Measurements from ENCODE around the gene DPH7. TPM values are rescaled to one million over a fixed set of nuclear protein-coding genes. Genes with fewer than 3 reads are reported as not detected.

Gene DPH7
- total and polyA plus RNA-seq, 5 donors from 2014 or later, result 24.4 to 57.0 (median 31.8) TPM

GRCh38 chr9:137583957-137584356 is 5.2 kb upstream of the DPH7 start:
- Mint-ChIP-seq H3K27ac (no peak overlapping the region), H3K9me3 (no peaks in the 10 kb centered on the region), H3K4me1 (peaks cover 0 to 20% (median 2%) of the 10 kb centered on the region in 4 donors), H3K4me3 (no peak overlapping the region), H3K36me3 (peaks cover 12% of the 10 kb centered on the region), H3K27me3 (no peaks in the 10 kb centered on the region)
- Histone ChIP-seq H3K27me3 (ENCODE audit: control insufficient read depth, insufficient read depth, low read length) (no peaks in the 10 kb centered on the region), H3K9me3 (ENCODE audit: control insufficient read depth in 2 of 2, low read length in 2 of 2) (no peaks in the 10 kb centered on the region), H3K4me1 (ENCODE audit: control insufficient read depth, insufficient read depth, low read length, poor library complexity, severe bottlenecking) (peaks cover 10% of the 10 kb centered on the region), H3K27ac (ENCODE audit: insufficient read depth, low read length, poor library complexity, severe bottlenecking) (no peak overlapping the region), H3K36me3 (ENCODE audit: control insufficient read depth, insufficient read depth, low read length) (peaks cover 23% of the 10 kb centered on the region), H3K4me3 (ENCODE audit: low read depth, low read length) (no peak overlapping the region)
- DNase-seq (no peak), ATAC-seq (ENCODE audit: low read depth in 2 of 2) (no peak)

DNA sequence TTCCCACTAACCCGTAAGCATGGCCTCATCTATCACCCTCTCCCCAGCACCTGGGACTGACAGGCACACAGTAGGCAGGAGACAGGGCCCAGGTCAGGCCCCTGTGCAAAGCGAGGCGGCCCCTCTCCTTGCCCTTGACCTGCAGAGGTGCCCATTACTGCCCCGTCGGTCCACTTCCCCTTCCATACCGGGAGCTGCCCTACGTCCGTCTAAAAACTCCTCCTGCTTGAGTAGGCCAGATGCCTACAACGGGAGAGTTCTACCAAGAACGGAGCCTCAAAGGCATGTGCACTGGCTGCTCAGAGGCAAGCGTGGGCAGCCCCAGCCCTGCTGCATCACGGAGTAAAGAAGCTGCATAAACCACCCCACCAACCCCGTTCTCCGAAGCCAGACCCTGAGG is 4.6 kb upstream of the DPH7 start:
- Histone ChIP-seq H3K27ac (ENCODE audit: insufficient read depth, low read length, poor library complexity, severe bottlenecking) (no peak overlapping the region), H3K4me1 (ENCODE audit: control insufficient read depth, insufficient read depth, low read length, poor library complexity, severe bottlenecking) (peaks cover 7% of the 10 kb centered on the region), H3K27me3 (ENCODE audit: control insufficient read depth, insufficient read depth, low read length) (no peaks in the 10 kb centered on the region), H3K4me3 (ENCODE audit: low read depth, low read length) (no peak overlapping the region), H3K9me3 (ENCODE audit: control insufficient read depth in 2 of 2, low read length in 2 of 2) (no peaks in the 10 kb centered on the region), H3K36me3 (ENCODE audit: control insufficient read depth, insufficient read depth, low read length) (peaks cover 23% of the 10 kb centered on the region)
- Mint-ChIP-seq H3K4me3 (peak overlapping the region in 1 of 4 donors; percentile 84), H3K36me3 (peaks cover 12% of the 10 kb centered on the region), H3K4me1 (peaks cover 0 to 16% (median 2%) of the 10 kb centered on the region in 4 donors), H3K27ac (no peak overlapping the region), H3K9me3 (no peaks in the 10 kb centered on the region), H3K27me3 (no peaks in the 10 kb centered on the region)
- ATAC-seq (ENCODE audit: low read depth in 2 of 2) (no peak), DNase-seq (no peak)

DNA sequence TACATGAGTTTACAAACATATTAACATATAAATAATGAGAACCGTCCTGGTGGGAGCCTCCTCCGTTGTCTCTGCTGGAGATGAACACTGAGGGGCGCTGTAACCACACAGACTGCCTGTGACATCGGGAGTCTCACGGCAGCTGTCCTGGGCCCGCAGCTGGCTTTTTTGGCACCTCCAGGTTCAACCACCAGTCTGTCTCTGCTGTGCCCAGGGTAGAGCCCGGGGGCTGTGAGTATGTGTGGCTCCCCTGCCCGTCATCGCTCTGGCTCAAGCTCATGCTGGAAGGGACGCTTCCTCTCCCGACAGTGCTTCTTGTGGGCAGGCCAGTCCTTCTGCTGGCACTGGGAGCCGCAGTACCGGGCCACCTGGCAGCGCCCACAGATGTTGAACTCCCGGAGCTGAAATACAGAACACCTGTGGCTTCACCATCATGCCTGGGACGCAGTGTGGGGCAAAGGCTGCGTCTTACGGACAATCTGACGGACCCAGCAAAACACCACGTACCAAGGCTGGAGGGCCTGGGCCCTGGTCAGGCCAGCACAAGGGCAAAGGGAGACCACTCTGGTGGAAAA is 3.6 kb upstream of the DPH7 start:
- no peak overlapping the region for H3K4me3 ChIP-seq (ENCODE audit: low read depth, low read length)
- no peak overlapping the region for H3K27ac ChIP-seq (ENCODE audit: insufficient read depth, low read length, poor library complexity, severe bottlenecking)
- H3K4me1 ChIP-seq (ENCODE audit: control insufficient read depth, insufficient read depth, low read length, poor library complexity, severe bottlenecking), result peaks cover 17% of the 10 kb centered on the region
- Mint-ChIP-seq H3K36me3 (peaks cover 6% of the 10 kb centered on the region), H3K27ac (no peak overlapping the region), H3K27me3 (no peaks in the 10 kb centered on the region), H3K4me1 (peaks cover 0 to 17% (median 4%) of the 10 kb centered on the region in 4 donors), H3K4me3 (peak overlapping the region in 2 of 4 donors; percentile 84 to 92), H3K9me3 (no peaks in the 10 kb centered on the region)
- ATAC-seq (ENCODE audit: low read depth in 2 of 2) (no peak), DNase-seq (peak in 1 of 3 donors; percentile 28)
- no peaks in the 10 kb centered on the region for H3K27me3 ChIP-seq (ENCODE audit: control insufficient read depth, insufficient read depth, low read length)
- peaks cover 15% of the 10 kb centered on the region for H3K36me3 ChIP-seq (ENCODE audit: control insufficient read depth, insufficient read depth, low read length)
- no peaks in the 10 kb centered on the region for H3K9me3 ChIP-seq (ENCODE audit: control insufficient read depth in 2 of 2, low read length in 2 of 2)

GRCh38 chr9:137581361-137582285 is 2.9 kb upstream of the DPH7 start:
- no peak overlapping the region for H3K27ac ChIP-seq (ENCODE audit: insufficient read depth, low read length, poor library complexity, severe bottlenecking)
- Mint-ChIP-seq H3K27ac (no peak overlapping the region), H3K9me3 (no peaks in the 10 kb centered on the region), H3K4me1 (peaks cover 0 to 24% (median 10%) of the 10 kb centered on the region in 4 donors), H3K4me3 (peak overlapping the region in 2 of 4 donors; percentile 44 to 92), H3K36me3 (peaks cover 6% of the 10 kb centered on the region), H3K27me3 (no peaks in the 10 kb centered on the region)
- DNase-seq (no peak), ATAC-seq (ENCODE audit: low read depth in 2 of 2) (no peak)
- no peaks in the 10 kb centered on the region for H3K9me3 ChIP-seq (ENCODE audit: control insufficient read depth in 2 of 2, low read length in 2 of 2)
- H3K4me3 ChIP-seq (ENCODE audit: low read depth, low read length), result no peak overlapping the region
- H3K36me3 ChIP-seq (ENCODE audit: control insufficient read depth, insufficient read depth, low read length), result peaks cover 10% of the 10 kb centered on the region
- no peaks in the 10 kb centered on the region for H3K27me3 ChIP-seq (ENCODE audit: control insufficient read depth, insufficient read depth, low read length)
- H3K4me1 ChIP-seq (ENCODE audit: control insufficient read depth, insufficient read depth, low read length, poor library complexity, severe bottlenecking), result peaks cover 25% of the 10 kb centered on the region

- no peak overlapping the region for H3K27ac ChIP-seq (ENCODE audit: insufficient read depth, low read length, poor library complexity, severe bottlenecking)
- H3K4me1 ChIP-seq (ENCODE audit: control insufficient read depth, insufficient read depth, low read length, poor library complexity, severe bottlenecking), result peaks cover 31% of the 10 kb centered on the region
- ATAC-seq (ENCODE audit: low read depth in 2 of 2) (no peak), DNase-seq (no peak)
- no peaks in the 10 kb centered on the region for H3K9me3 ChIP-seq (ENCODE audit: control insufficient read depth in 2 of 2, low read length in 2 of 2)
- Mint-ChIP-seq H3K4me3 (peak overlapping the region in 1 of 4 donors; percentile 32), H3K27me3 (no peaks in the 10 kb centered on the region), H3K36me3 (peaks cover 5% of the 10 kb centered on the region), H3K4me1 (peaks cover 0 to 31% (median 16%) of the 10 kb centered on the region in 4 donors), H3K9me3 (no peaks in the 10 kb centered on the region), H3K27ac (no peak overlapping the region)
- H3K4me3 ChIP-seq (ENCODE audit: low read depth, low read length), result no peak overlapping the region
- no peaks in the 10 kb centered on the region for H3K27me3 ChIP-seq (ENCODE audit: control insufficient read depth, insufficient read depth, low read length)
- peaks cover 6% of the 10 kb centered on the region for H3K36me3 ChIP-seq (ENCODE audit: control insufficient read depth, insufficient read depth, low read length)
Measured at GRCh38 chr9:137580954-137581322, 2.2 kb upstream of the DPH7 start.

GRCh38 chr9:137580209-137580953 is 1.7 kb upstream of the DPH7 start:
- Mint-ChIP-seq H3K4me3 (peak overlapping the region in 1 of 4 donors; percentile 15), H3K27ac (no peak overlapping the region), H3K27me3 (no peaks in the 10 kb centered on the region), H3K4me1 (peaks cover 0 to 36% (median 21%) of the 10 kb centered on the region in 4 donors), H3K9me3 (no peaks in the 10 kb centered on the region), H3K36me3 (peaks cover 10% of the 10 kb centered on the region)
- Histone ChIP-seq H3K9me3 (ENCODE audit: control insufficient read depth in 2 of 2, low read length in 2 of 2) (no peaks in the 10 kb centered on the region), H3K36me3 (ENCODE audit: control insufficient read depth, insufficient read depth, low read length) (peaks cover 9% of the 10 kb centered on the region), H3K4me1 (ENCODE audit: control insufficient read depth, insufficient read depth, low read length, poor library complexity, severe bottlenecking) (peaks cover 33% of the 10 kb centered on the region), H3K4me3 (ENCODE audit: low read depth, low read length) (no peak overlapping the region), H3K27ac (ENCODE audit: insufficient read depth, low read length, poor library complexity, severe bottlenecking) (no peak overlapping the region), H3K27me3 (ENCODE audit: control insufficient read depth, insufficient read depth, low read length) (no peaks in the 10 kb centered on the region)
- DNase-seq, result no peak
- ATAC-seq (ENCODE audit: low read depth in 2 of 2), result no peak

GRCh38 chr9:137579259-137579604 is 507 bp upstream of the DPH7 start:
- H3K27ac ChIP-seq (ENCODE audit: insufficient read depth, low read length, poor library complexity, severe bottlenecking), result peak overlapping the region; percentile 73
- Mint-ChIP-seq H3K4me3 (peak overlapping the region; percentile 78 to 87 (median 83)), H3K9me3 (no peaks in the 10 kb centered on the region), H3K27me3 (no peaks in the 10 kb centered on the region), H3K36me3 (peaks cover 16% of the 10 kb centered on the region), H3K4me1 (peaks cover 0 to 44% (median 27%) of the 10 kb centered on the region in 4 donors), H3K27ac (peak overlapping the region; percentile 41 to 69 (median 51))
- H3K9me3 ChIP-seq (ENCODE audit: control insufficient read depth in 2 of 2, low read length in 2 of 2), result no peaks in the 10 kb centered on the region
- no peaks in the 10 kb centered on the region for H3K27me3 ChIP-seq (ENCODE audit: control insufficient read depth, insufficient read depth, low read length)
- ATAC-seq (ENCODE audit: low read depth in 2 of 2), result no peak
- peaks cover 20% of the 10 kb centered on the region for H3K36me3 ChIP-seq (ENCODE audit: control insufficient read depth, insufficient read depth, low read length)
- DNase-seq, result no peak
- H3K4me1 ChIP-seq (ENCODE audit: control insufficient read depth, insufficient read depth, low read length, poor library complexity, severe bottlenecking), result peaks cover 33% of the 10 kb centered on the region
- peak overlapping the region; percentile 55 for H3K4me3 ChIP-seq (ENCODE audit: low read depth, low read length)
